Activated CD8-positive, alpha-beta memory T cell treated with anti-CD3 and anti-CD28 coated beads for 24 hours (primary cell): ENCODE measurements around the gene PPP6R1.

Source experiments
- DNase-seq: peaks from one replicate; pipeline ENCODE4 v3.0.0-alpha.2; 2020

Gene PPP6R1, protein sequence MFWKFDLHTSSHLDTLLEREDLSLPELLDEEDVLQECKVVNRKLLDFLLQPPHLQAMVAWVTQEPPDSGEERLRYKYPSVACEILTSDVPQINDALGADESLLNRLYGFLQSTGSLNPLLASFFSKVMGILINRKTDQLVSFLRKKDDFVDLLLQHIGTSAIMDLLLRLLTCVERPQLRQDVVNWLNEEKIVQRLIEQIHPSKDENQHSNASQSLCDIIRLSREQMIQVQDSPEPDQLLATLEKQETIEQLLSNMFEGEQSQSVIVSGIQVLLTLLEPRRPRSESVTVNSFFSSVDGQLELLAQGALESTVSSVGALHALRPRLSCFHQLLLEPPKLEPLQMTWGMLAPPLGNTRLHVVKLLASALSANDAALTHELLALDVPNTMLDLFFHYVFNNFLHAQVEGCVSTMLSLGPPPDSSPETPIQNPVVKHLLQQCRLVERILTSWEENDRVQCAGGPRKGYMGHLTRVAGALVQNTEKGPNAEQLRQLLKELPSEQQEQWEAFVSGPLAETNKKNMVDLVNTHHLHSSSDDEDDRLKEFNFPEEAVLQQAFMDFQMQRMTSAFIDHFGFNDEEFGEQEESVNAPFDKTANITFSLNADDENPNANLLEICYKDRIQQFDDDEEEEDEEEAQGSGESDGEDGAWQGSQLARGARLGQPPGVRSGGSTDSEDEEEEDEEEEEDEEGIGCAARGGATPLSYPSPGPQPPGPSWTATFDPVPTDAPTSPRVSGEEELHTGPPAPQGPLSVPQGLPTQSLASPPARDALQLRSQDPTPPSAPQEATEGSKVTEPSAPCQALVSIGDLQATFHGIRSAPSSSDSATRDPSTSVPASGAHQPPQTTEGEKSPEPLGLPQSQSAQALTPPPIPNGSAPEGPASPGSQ

DNA sequence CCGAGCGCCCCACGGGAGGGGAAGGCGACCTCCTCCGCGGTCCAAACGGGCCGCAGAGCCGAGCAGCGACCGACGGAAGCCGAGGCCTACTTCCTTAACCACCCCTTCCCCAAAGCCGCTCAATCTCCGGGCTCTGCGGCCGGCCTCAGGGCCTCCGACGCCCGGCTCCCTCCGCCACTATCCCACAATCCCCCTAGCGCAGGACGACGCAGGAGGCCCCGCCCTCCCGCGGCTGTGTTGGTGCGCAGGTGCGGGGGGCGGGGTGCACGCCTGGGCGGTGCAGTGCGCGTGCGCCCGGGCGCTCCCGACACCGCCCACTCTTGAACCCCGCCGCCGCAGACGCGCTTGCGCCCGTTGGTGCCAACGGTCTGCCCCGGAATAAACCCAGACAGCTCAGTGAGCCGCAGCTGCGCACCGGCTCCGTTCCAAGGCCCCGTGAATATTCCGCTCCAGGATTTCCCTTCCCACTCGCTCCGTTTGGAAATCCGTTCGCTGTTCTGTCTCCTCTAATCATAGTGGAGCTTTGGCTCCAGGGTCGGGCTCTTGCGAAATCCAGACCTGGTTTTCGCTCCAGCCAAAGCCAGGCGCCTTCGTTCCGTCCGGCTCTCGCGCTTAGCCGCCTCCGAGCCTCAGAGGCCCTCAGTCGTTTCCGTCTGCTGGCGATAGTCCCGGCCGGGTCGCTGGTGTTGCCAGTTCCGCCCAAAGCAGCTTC lies at the start of gene PPP6R1:
TSS of gene PPP6R1 (minus strand) at position 190 of the 712 bp plus-strand sequence. CDS start 11,914 bp downstream, outside the sequence.
- DNase-seq = peak; percentile 99

DNA sequence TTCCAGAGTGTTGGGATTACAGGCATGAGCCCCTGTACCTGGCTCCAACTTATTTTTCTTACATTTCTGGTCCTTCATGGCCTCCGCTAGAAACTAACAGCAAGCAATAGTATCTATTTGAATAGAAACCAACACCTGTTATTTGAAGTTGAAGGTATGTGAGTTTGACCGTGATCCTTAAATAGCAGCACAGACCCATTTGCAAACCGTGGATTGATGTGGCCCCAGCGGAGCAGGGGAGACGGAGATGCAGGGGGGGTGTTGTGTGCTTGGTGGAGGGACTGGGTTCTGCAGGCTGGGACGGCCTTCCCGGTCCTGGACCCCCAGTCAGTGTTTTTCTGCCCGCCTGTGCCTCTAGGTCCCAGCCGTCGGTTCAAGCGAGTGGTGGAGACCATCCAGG lies 49.5 kb upstream of the PPP6R1 start:
- DNase-seq = no peak

DNA sequence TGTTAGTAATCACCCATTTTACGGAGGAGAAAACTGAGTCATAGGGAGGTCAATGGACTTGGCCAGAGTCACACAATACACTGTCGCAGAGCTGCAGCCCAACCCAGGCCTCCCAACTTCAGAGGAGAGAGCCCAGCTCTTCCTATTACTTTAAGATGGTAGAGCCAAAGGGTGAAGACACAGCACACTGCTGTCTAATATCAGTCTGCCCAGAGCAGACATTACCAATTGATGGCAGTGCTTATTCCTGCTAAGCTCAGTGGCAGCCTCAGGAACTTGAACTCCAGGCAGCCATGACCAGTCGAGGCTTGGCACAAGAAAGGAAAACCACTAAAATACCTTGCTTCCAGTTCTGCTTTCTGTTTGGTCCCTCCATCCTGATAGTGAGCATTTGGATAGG lies 47.9 kb upstream of the PPP6R1 start:
- DNase-seq = no peak

DNA sequence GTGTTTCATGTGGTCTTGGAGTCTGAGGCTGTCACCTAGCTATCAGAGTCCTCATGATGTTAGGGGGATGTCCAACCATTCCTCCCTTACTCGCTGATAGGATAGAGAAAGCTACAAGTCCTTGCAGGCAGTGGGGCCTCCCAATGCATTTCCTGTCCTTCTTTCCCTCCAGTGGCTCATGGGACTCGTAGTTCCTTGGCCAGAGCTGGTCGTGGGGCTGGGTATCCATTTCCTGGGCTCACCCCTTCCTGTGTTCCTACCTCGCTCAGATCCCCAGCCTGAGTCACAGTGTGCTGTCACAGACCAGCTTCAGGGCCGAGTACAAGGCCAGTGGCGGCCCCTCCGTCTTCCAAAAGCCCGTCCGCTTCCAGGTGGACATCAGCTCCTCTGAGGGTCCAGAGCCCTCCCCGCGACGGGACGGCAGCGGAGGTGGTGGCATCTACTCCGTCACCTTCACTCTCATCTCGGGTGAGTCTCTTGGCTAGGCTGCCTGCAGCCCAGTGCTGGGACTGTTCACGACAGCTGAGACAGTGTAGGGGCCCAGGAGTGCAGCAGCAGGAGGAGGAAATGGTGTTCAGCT lies 47.3 kb upstream of the PPP6R1 start:
- DNase-seq = no peak

DNA sequence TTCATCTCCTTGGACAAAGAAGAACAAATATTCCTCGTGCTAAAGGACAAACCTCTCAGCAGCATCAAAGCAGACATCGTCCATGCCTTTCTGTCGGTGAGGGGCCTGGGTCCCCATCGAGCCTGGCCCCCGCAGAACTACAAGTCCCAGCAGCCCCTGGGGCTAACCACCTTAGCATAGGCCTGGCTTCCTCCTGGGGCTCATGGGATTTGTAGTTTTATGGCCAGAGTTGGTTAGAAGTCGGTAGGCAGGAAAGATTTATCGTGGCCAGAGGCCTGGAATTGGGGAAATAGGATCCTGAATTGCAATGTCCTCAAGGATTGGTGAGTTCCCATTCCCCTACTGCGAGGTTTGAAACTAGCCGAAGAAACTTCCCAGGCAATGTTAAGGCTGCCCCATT lies 46.7 kb upstream of the PPP6R1 start:
- peak; percentile 75 for DNase-seq

DNA sequence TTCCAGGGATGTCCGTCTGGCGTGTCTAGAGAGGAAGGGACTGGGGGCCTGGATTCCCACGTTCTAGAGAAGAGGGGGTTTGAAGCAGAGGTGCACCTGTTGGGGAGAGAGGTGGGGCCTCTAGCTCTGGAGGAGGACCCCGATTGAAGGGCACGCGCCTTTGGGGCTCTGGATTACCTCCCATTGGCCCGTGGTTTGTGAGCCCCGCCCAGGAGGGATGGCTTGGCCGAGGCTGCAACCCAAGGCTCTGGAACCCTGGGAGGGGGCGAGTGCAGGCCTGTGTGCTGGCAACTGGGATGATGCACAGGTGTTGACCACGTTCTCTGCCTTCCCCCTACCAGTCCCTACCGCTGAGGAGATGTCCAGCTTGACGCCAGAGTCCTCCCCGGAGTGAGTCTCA lies 46.2 kb upstream of the PPP6R1 start:
- no peak for DNase-seq

DNA sequence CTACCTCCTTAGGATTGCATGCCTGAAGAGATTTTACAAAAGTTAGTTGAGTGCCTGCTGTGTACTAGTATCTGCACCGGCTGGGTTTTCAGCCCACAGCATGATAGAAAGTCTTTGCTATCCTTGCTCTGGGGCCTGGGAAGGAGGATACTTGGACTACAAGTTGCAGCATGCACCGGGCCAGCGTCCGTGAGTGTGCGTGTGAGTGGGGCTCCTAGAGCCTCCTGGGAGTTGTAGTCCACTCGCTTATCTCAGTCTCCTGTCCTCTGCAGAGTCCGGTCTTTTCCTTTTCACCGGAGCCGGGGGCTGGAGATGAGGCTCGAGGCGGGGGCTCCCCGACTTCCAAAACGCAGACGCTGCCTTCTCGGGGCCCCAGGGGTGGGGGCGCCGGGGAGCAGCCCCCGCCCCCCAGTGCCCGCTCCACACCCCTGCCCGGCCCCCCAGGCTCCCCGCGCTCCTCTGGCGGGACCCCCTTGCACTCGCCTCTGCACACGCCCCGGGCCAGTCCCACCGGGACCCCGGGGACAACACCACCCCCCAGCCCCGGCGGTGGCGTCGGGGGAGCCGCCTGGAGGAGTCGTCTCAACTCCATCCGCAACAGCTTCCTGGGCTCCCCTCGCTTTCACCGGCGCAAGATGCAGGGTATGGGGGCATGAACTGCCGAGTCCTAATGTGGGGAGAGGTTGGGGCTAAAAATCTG lies 45.6 kb upstream of the PPP6R1 start:
- no peak for DNase-seq

DNA sequence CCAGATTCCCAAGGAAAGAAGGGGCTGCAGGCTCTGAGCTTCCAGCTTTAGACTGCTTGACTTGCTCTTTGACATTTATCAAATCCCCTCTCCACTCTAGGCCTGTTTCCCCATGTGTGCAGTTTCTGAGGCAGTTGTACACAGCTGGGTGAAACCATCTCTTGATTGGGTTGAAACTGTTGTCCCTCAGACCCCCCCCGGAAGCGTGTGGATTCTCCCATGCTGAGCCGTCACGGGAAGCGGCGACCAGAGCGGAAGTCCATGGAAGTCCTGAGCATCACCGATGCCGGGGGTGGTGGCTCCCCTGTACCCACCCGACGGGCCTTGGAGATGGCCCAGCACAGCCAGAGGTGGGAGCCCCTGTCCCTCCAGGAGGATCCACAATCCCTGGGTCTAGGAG lies 44.7 kb upstream of the PPP6R1 start:
- DNase-seq = no peak

DNA sequence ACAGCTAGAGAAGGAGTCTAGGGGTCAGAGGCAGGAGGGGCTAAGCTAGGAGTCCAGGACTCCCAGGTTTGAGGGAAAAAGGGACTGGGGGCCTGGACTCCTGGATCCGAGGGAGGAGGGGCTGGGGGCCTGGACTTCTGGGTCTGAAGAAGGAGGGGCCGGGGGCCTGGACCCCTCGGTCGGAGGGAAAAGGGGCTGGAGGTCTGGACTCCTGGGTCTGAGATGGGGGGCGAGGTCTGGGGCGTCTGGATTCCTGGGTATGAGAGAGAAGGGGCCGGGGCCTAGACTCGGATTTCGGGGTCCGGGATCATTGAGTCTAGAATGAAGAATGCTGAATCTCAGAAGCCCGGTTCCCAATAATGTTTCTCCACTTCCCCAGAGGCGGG lies 43.5 kb upstream of the PPP6R1 start:
- no peak for DNase-seq

DNA sequence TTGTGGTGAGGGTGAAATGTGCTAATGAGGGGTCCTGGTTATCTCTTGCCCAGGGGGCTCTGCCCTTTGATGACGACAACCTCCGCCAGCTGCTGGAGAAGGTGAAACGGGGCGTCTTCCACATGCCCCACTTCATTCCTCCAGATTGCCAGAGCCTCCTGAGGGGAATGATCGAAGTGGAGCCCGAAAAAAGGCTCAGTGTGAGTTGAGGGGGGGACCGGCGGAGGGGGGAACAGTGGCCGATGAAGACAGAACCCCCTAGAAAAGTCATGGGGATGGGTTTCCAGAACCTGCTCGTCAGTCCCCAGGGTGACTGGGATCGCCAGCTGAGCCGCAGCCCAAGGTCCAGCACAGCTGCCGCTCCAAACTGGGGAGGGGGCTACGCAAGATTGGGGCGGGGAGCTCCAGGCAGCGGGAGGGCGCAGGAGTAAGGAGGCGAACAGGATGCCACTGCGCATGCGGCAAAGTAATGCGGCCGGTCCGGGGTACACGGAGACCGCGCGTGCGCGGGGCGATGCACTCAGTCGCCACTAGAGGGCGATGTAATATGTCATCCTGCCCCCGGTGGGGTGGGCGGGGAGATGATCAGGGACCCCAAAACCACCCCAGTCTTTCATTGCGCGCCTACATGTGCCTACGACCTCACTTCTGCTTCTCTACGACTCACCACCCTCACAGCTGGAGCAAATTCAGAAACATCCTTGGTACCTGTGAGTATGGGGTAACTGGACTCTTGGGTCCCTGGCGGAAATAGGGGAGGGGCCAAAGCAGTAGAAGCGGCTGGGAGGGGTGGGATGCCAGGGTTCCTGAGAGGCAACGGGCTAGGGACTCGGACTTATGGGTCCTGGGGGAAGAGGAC lies 42.9 kb upstream of the PPP6R1 start:
- DNase-seq = peak; percentile 100

DNA sequence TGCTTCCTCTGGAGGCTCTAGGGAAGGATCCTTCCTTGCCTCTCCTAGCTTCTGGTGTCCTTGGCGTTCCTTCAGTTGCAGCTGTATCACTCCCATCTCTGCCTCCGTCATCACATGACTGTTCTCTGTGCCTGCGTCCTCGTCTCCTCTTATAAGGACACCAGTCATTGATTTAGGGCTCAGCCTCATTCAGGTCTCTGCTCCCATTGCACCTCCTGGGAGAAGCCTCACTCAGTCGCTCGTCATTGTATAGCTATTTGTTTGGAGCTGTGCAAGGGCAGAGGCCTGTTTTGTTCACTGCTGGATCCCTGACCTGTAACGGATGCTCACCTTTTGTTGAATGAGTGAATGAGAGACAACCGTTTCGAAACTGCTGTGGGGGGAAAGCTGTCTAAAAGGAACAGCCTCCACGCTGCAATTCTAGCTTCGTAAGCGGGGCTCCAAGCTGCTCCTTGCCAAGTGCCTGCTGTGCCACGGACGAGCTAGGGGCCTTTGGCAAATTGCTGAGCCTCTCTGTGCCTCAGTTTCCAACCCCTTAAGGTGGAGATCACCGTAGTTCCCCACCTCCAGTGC lies 42.2 kb upstream of the PPP6R1 start:
- no peak for DNase-seq

DNA sequence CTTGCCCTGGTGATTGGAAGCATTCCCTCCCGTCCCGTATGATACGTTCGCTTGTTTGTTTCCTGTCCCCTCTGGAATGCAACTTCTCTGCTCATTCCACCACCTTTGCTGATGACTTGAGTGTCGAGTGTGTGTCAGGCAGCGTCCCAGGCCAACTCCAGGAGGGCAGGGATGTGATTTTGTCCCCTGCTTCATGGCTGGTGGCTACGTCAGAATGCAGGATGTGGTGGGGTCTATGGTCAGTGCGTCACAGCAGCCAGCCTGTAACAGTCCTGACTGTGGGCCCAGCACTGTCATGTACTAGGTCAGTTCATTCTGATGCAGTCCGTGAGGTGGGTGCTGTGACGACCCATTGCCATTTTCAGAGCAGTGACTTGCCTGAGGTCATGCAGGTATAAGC lies 41.2 kb upstream of the PPP6R1 start:
- DNase-seq = no peak

DNA sequence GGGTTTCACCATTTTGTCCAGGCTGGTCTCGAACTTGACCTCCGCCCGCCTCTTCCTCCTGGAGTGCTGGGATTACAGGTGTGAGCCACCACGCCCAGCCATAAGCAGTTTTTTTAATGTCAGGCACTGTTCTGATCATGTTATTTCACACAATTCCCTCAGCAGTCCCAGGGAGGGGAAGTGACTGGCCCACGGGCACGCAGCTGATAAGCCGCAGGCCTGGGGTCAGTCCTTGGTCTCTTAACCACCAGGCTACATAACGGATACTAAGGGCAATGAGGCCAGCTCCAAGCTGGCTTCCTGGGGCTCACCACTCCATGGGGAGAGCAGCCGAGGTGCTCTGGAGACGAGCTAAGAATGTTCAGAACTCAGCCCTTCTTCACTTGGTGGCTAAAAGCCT lies 38.5 kb upstream of the PPP6R1 start:
- no peak for DNase-seq

DNA sequence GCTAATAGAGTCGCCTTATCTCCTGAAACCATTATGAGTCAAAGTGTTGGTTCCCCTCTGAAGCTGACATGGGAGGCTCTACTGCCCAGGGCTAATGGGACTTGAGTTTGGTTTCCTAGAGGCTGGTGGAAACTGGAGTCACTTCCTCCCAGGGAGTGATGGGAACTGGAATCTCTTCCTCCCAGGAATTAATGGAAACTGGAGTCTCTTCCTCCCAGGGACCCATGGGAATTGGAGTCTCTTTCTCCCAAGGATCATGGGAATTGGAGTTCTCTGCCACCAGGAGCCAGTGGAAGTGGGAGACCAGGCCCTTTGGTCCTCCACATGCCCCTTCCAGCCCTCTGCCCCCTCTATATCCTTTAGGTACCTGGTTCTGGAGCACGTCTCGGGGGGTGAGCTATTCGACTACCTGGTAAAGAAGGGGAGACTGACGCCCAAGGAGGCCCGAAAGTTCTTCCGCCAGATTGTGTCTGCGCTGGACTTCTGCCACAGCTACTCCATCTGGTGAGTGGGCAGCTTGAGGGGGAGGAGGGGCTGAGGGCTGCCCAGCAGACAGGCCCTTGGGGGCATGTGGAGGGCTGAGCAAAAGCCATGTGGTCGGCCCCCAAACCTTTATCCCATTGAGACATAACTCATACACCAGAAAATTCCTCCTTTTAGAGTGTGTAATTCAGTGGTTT lies 30.4 kb upstream of the PPP6R1 start:
- no peak for DNase-seq

DNA sequence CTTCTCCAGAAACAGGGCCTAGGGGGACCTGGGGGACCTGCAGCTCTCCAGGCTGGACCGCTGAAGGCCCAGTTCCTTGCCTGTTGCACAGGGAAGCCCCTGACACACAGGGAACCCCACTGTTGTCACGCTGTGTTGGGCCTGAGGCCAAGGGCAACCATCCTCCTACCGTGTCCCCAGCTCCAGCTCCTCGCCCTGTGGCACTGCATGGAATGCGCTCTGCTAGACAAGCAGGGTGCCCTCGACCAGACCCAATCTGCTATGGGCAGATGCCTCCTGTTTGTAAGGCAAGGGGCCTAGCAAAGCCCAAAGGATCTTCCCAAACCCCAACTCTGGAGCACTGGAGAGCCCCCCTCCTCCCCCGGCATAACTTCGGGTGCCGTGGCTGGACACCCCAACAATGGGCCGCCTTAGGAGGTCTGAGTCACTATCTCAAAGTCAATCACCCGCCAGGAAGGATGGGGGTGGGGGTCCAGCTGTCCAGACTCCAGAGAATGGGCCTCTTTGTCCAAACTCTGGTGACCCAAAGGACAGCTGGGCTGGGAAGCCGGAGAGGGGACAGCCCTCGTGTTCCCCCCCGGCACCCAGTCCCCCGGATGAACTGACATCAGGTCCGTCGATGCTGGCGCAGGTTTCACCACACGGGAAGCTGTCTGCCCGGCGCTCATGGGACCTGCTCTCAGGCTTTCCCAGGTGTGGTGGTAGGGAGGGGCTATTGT lies 28.7 kb upstream of the PPP6R1 start:
- DNase-seq = no peak

DNA sequence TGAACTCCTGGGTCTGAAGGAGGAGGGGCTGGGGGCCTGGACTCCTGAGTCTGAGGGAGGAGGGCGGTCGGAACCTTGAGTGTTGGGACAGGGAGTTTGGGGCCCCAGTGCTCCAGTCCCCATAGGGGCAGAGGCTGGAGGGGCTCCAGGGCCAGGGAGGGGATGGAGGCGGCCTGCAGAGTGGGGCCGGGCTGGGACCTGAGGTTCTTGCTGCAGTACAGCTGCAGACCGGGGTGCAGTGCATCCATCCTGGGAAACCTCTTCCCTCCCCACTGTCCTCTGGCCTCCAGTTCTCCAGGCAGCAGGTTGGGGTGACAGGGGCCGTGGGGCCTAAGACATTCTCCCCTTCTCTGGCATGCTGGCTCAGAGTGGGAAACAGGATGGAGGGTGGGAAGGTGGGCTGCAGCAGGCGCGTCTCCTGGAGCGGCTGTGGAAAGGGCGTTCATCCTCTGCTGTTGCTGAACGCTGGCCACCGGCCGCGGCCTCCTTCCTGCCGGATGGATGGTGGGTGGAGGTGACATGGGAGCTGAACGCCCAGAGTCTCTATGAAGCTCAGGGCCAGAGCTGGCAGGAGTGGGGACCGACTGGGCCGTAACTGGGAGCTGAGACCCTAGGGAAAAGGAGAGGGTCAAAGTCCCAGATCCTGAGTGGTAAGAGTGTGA lies 26.5 kb upstream of the PPP6R1 start:
- no peak for DNase-seq

DNA sequence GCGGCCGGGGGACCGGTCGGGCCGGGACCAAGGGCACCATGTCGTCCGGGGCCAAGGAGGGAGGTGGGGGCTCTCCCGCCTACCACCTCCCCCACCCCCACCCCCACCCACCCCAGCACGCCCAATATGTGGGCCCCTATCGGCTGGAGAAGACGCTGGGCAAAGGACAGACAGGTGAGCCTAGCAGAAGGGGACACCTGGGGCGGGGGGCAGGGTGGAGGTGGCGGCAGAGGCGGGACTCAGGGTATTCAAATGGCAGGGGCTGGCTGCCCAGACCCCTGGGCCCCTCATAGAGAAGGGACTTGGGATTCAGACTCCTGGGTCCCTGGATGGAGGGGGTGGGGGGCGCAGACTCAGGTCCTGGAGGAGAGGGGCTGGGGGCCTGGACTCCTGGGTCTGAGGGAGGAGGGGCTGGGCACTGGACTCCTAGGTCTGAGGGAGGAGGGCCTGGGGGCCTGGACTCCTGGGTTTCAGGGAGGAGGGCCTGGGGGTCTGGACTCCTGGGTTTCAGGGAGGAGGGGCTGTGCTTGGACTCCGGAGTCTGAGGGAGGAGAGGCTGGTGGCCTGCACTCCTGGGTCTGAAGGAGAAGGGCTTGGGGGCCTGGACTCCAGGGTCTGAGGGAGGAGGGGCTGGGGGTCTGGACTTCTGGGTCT lies 25.7 kb upstream of the PPP6R1 start:
- no peak for DNase-seq

DNA sequence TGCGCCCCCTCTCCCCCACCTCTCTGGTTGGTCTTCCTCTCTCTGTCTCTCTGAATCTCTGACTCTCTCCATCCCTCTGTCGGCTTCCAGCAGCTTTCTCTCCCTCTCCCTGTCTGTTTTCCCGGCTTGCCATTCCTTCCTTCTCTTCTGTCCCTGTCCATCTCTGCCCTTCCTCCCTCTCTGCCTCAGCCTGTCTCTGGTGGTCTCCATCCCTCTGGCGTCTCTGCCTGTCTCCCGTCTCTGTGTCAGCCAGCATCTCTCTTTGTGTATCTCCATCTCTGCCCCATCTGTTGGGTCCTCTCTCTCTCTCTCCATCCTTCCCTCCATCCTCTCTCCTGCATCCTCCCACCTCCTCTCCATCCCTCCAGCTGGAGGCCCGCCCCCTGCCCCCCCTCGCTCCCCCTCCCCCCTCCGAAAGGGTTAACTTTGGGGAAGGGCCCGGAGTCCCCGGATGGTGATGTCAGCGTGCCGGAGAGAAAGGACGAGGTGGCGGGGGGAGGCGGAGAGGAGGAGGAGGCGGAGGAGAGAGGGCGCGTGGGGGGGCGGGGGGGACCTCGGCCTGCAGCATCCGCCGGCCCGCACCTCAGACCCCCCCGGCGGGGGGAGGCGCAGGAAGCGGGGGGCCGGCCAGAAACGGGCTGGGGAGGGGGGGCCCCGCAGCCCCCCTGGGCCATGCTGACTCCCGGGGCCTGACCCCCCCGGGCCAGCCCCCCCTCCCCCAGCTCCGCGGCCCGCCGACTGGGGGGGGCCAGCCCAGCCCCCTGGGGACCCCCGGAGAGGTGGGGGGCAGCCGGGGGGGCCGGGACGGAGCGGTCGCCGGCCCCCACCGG lies 24.9 kb upstream of the PPP6R1 start, which contains the start of gene BRSK1:
TSS of gene BRSK1 (plus strand) at position 450 of the 830 bp plus-strand sequence. CDS start 446 bp downstream, outside the sequence.
- peak; percentile 71 for DNase-seq
